GM19239 (cell line): ENCODE data around the gene POMGNT2.
"Not testable (repeated sequence)": the region's sequence is repeated elsewhere in the genome, so short reads cannot be mapped to it uniquely, and the experiment has no call there.

Experiments used
- DNase-seq: peaks from one replicate; pipeline ENCODE4 v3.0.0; 2011; ENCODE audit warnings: low spot score; ENCODE audit not compliant: insufficient read length
- FAIRE-seq: peaks from 2 replicates; lab custom pipeline; 2011; peaks lifted over from hg19 to GRCh38; lab: Jason Lieb, UNC

Gene POMGNT2

GRCh38 chr3:43079536-43080332 is 26.1 kb downstream of the POMGNT2 start:
- FAIRE-seq, result no peak

GRCh38 chr3:43077707-43078106 is 28.2 kb downstream of the POMGNT2 start:
- no peak for FAIRE-seq
- DNase-seq, result no peak

More at GRCh38 chr3:43079536-43080332, 26.1 kb downstream of the POMGNT2 start:
- DNase-seq, result no peak

DNA sequence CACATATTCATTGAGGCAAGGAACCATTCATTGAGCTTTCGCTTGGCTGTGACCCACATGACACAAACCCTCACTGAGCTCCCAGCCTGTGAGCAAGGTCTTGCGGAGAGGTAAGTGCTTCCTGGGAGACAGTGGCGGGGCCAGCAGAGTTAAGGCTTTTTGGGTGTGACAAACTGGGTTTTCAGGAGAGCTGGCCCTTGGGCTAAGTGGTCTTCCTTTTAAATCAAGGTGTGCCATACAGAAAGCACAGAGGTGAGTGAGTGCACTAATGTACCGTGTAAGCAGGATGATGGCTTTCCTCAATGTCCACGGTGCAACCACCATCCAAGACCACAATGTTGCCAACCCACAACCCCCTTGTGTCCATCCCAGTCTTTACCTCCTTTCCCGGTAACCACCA is 28.6 kb downstream of the POMGNT2 start:
- FAIRE-seq (no peak), DNase-seq (no peak)

- no peak for FAIRE-seq
- DNase-seq, result no peak
These were observed 29.0 kb downstream of the POMGNT2 start for GRCh38 chr3:43076857-43077256.

GRCh38 chr3:43075904-43076661 is 29.8 kb downstream of the POMGNT2 start:
- FAIRE-seq, result no peak
- no peak for DNase-seq

GRCh38 chr3:43074901-43075689 is 30.8 kb downstream of the POMGNT2 start:
- FAIRE-seq (no peak), DNase-seq (no peak)

DNA sequence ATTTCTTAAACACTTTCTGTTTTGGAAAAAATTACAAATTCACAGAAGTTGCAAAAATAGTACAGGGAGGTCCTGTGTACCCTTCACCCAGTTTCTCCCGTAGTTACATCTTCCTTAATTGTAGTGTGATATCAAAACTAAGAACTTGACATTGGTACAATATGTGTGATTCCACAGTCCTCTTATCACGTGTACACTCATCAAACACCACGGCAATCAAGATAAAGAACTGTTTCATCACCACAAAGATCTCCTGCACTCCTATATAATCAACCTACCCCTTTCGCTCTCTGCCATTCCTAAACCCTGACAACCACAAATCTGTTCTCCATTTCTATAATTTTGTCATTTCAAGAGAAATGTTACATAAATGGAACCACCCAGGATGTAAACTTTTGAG is 31.4 kb downstream of the POMGNT2 start:
- DNase-seq (no peak), FAIRE-seq (no peak)

- DNase-seq, result no peak
- no peak for FAIRE-seq
These were observed 32.1 kb downstream of the POMGNT2 start for GRCh38 chr3:43073836-43074220.

DNA sequence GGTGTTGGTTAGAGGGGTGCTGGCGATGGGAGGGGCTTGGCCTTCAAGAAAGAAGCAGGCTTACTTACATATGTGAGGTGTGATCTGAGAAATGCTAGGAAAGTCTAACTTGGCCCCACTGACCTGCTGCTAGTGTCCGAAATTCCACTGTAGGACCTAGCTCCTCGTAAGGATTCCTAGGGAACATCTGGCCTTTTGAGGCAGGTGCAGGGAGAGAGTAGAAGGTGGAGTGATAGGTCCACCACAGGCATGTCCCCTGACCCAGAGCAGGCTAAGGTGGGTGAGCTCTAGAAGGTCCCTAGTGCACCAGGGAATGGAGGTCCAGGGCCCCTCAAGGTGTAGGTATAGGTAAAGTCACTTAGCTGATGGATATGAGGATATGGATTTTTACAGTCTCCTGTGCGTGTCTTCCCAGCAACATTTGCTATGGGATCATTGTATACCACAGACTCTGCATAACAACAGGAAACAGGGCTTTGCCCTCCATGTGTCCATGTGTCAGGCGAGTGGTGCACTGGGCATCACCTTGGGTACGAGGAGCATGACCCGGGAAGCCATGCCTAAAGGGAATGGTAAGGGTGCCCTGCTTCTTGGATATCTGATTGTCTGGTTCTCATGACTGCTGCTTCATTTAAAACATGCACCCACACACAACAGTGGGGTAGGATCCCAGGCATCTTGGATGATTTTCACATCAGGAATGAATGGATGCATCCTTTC is 32.6 kb downstream of the POMGNT2 start:
- no peak for DNase-seq
- no peak for FAIRE-seq

GRCh38 chr3:43072361-43072760 is 33.5 kb downstream of the POMGNT2 start:
- FAIRE-seq (no peak), DNase-seq (no peak)

DNA sequence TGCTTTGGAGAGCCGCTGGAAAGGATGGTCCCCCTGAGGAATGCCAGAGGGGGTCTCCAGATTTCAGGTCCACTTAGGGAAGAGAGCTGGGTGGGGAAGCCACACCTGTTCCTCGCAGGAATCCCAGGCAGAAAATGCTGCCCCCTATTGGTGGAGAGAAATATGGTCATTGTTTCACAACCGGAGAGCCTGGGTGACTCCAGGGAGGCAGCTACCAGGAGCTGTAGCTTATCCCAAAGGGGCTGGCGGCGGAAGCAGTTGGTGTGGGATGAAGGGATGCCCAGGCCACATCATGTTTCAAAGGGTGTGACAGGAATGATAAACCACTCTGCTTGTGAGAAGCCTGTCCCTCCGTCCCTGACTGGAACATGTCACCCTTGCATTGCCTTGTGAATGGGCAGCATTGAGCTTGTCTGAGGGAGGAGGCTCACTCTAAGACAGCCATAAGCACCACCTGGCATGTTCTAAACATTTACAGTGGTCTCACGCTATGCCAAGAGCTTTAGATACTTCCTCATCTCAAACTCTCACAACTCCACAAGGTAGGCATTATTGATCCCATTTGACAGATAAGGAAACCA is 34.5 kb downstream of the POMGNT2 start:
- DNase-seq (no peak), FAIRE-seq (no peak)

GRCh38 chr3:43070670-43071069 is 35.2 kb downstream of the POMGNT2 start:
- not testable (repeated sequence) for FAIRE-seq, DNase-seq

- no peak for FAIRE-seq
- no peak for DNase-seq
These were observed 42.8 kb downstream of the POMGNT2 start for GRCh38 chr3:43063114-43063513.

DNA sequence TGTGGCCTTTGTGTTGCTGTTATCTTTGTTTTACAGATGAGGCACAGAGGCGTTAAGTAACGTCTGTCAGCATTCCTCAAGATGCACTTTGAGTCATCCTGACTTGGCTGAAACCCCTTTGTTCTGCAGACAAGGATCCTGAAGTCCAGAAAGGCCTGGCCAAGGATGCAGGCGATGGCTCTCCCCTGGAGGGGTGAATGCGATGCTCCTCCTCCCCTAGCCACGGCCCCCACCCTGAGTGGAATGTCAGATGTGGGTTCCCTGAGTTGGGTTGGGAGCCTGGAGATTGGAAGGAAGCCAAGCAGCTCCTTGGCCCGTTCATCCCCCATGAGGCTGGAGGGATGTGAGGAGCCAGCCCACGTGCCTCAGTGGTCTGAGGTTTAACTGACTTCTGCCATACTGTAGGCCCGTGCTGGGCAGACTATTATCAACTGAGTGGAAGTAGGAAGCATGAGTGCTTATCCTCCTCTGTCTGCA is 43.3 kb downstream of the POMGNT2 start:
- no peak for DNase-seq
- no peak for FAIRE-seq

DNA sequence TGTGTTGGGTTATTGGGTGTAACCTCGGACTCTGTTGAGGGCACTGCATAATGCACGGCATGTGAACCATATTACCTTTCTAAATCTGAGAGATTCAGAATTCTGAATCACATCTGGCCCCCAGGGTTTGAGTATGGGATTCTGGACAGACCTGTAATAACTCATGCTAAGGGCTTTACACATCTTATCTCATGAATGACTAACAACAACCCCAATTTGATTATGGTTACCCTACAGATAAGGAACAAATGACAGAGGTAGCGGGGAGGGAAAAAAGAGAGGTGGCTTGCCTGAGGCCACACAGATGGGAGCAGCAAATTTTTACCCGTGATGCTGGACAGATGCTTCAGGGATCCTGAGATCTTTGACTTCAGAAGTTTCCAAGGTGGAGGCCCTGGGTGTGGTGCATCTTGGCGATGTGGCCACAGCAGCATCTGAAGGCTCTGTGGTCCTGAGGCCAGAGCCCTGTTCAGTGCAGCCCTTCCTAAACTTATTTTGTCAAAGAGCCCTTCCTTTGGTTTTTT is 43.8 kb downstream of the POMGNT2 start:
- FAIRE-seq, result no peak

GRCh38 chr3:43061101-43061895 is 44.6 kb downstream of the POMGNT2 start:
- no peak for DNase-seq
- no peak for FAIRE-seq

More for the DNA sequence above, 43.8 kb downstream of the POMGNT2 start:
- DNase-seq, result no peak

DNA sequence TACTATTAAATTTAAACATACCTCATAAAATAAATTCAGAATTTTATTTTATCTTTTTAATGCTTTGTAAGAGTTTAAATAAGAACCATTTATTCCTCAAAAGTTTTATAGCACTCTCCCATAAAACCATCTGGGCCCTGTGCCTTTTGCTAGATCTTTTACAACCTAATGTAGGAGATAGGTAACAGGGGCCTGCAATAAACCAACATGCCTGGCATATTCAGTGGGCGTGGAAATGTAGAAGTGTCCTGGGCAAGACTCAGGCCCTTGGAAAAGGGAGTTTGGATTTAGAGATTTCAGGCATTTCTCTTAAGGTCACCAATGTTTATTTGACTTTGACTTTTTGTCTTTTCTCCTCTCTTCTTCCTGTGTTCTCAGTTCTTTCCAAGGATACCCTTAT is 46.4 kb downstream of the POMGNT2 start:
- FAIRE-seq, result no peak
- DNase-seq, result no peak
